ENCODE results near the gene SORCS2. TPM values are rescaled to one million over a fixed set of nuclear protein-coding genes. Genes with fewer than 3 reads are reported as not detected.

The SORCS2 gene
- total RNA-seq, 1 donor from 2014 or later = 13.8 TPM

DNA sequence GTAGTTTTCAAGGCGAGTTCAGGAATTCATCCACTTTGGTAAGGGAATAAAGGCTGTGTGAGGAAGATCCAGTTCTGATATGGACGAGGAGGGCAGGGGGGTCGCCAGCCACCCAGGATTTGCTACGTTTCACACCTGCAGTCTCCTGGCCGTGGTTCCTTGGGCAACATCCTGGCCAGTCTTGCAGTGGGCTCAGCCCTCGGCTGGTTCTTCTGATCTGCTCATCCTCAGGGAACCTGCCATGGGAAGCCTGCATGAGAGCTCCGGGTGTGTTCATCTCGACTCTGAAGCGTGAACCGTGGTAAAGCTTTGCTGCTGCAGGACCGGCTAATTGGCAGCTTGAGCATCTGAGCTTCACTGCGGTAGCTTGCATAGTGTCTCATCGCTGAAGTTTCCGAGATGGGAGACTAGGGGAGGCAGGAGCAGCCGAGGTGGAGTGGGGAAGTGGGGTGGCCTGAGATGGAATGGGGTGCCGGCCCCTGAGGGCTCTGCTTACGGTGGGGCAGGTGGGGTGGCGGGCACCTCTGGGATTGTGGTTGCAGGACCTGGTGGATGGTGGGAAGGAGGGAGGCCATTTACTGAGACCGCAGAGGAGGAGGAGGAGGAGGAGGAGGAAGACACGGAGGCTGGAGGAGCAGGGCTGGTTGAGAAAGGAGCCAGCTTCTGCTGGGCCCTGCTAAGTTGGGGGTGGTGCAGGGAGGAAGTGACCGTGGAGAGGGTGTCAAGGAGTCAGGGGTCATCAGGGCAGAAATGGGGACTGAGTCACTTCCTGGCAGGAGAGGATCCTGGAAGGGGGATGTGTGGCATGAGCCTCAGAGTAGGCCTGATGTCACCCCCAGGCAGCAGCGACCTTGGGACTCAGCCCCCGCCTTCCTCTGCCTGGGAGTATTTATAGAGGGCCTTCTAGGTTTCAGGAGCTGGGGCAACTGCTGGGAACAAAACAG, 455.5 kb downstream of the SORCS2 start:
- Histone ChIP-seq H3K4me3 (ENCODE audit: insufficient read depth, low read depth, low read length) (no peak overlapping the region), H3K79me2 (ENCODE audit: insufficient read depth, low read length) (no peaks in the 10 kb centered on the region), H4K20me1 (ENCODE audit: insufficient read depth, low read length) (no peaks in the 10 kb centered on the region), H3K4me2 (ENCODE audit: low read length) (peak overlapping the region; percentile 51), H2AFZ (ENCODE audit: low read depth, low read length) (no peak overlapping the region), H3K9me3 (ENCODE audit: insufficient read depth, low read depth, low read length) (peaks cover 10% of the 10 kb centered on the region), H3K36me3 (ENCODE audit: insufficient read depth, low read length) (no peaks in the 10 kb centered on the region), H3K4me1 (ENCODE audit: insufficient read depth, low read length) (peaks cover 59% of the 10 kb centered on the region), H3K27me3 (ENCODE audit: insufficient read depth, low read length) (no peaks in the 10 kb centered on the region), H3K27ac (ENCODE audit: low read depth, low read length) (peak overlapping the region; percentile 58), H3K9ac (ENCODE audit: low read length) (peak overlapping the region; percentile 1)
- peaks cover 31% of the 10 kb centered on the region for H3K27me3 Mint-ChIP-seq (ENCODE audit: low read depth, unreplicated experiment)
- H3K9me3 Mint-ChIP-seq (ENCODE audit: unreplicated experiment) = peaks cover 31% of the 10 kb centered on the region
- peaks cover 35% of the 10 kb centered on the region for H3K4me1 Mint-ChIP-seq (ENCODE audit: low read depth, unreplicated experiment)
- peak overlapping the region; percentile 58 for H3K27ac Mint-ChIP-seq (ENCODE audit: unreplicated experiment)
- TF ChIP-seq, protein P1, sequence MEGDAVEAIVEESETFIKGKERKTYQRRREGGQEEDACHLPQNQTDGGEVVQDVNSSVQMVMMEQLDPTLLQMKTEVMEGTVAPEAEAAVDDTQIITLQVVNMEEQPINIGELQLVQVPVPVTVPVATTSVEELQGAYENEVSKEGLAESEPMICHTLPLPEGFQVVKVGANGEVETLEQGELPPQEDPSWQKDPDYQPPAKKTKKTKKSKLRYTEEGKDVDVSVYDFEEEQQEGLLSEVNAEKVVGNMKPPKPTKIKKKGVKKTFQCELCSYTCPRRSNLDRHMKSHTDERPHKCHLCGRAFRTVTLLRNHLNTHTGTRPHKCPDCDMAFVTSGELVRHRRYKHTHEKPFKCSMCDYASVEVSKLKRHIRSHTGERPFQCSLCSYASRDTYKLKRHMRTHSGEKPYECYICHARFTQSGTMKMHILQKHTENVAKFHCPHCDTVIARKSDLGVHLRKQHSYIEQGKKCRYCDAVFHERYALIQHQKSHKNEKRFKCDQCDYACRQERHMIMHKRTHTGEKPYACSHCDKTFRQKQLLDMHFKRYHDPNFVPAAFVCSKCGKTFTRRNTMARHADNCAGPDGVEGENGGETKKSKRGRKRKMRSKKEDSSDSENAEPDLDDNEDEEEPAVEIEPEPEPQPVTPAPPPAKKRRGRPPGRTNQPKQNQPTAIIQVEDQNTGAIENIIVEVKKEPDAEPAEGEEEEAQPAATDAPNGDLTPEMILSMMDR (IDR thresholded peaks at IDR 0.05; ENCODE audit: insufficient read depth, low read depth, low read length) = no peak
- peak; percentile 57 for DNase-seq (ENCODE audit: low read depth)
- peaks cover 11% of the 10 kb centered on the region for H3K36me3 Mint-ChIP-seq (ENCODE audit: low read depth, unreplicated experiment)
- no peak for FAIRE-seq
- peak overlapping the region; percentile 57 for H3K4me3 Mint-ChIP-seq (ENCODE audit: unreplicated experiment)

DNA sequence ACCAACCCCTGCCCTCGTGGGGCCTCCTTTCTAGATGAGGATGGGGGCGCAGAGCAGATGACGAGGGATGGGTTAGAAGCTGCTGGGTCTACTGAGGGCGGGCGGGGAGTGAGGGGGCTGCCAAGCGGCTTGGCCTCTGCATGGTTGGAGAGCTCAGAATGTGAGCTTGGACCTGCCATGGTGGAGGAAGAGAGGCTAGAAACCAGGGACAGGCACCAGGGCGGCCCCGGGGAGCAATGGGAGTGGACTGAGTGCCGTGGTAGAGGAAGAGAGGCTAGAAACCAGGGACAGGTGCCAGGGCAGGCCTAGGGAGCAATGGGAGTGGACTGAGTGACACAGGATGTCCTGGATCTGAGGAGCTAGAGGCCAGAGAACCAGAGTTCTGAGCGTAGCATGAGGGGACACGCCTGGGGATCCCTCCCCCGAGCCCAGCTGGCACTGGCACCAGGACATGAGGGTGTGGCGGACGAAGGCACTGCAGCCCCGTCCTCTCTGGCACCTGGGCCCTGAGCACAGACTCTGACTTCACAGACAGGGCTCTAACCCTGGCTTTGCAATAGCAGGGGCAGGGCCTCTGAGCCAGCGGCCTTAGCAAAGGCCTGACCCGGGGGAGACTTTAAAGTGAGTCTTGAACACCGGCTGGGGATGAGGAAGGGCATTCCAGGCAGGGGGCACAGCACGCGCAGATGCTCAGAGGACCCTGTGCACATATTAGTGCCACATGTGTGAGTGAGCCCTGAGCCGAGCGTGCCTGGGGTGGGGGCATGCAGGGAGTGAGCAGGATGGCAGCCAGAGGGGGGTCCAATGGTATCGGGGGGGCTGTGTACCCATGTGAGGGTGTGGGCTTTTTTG, 456.4 kb downstream of the SORCS2 start:
- Histone ChIP-seq H4K20me1 (ENCODE audit: insufficient read depth, low read length) (no peaks in the 10 kb centered on the region), H3K36me3 (ENCODE audit: insufficient read depth, low read length) (no peaks in the 10 kb centered on the region), H3K4me1 (ENCODE audit: insufficient read depth, low read length) (peaks cover 58% of the 10 kb centered on the region), H3K9ac (ENCODE audit: low read length) (no peak overlapping the region), H3K79me2 (ENCODE audit: insufficient read depth, low read length) (no peaks in the 10 kb centered on the region), H3K4me2 (ENCODE audit: low read length) (peak overlapping the region; percentile 11), H3K27me3 (ENCODE audit: insufficient read depth, low read length) (no peaks in the 10 kb centered on the region), H3K4me3 (ENCODE audit: insufficient read depth, low read depth, low read length) (no peak overlapping the region), H3K27ac (ENCODE audit: low read depth, low read length) (peak overlapping the region; percentile 58), H3K9me3 (ENCODE audit: insufficient read depth, low read depth, low read length) (peaks cover 10% of the 10 kb centered on the region), H2AFZ (ENCODE audit: low read depth, low read length) (no peak overlapping the region)
- H3K4me1 Mint-ChIP-seq (ENCODE audit: low read depth, unreplicated experiment) = peaks cover 35% of the 10 kb centered on the region
- TF ChIP-seq, protein P1 (IDR thresholded peaks at IDR 0.05; ENCODE audit: insufficient read depth, low read depth, low read length) = no peak
- TF ChIP-seq EZH2 (IDR thresholded peaks at IDR 0.05; ENCODE audit: insufficient read depth, low read length) = no peak
- DNase-seq (ENCODE audit: low read depth) (no peak), FAIRE-seq (no peak)
- peaks cover 25% of the 10 kb centered on the region for H3K9me3 Mint-ChIP-seq (ENCODE audit: unreplicated experiment)
- peaks cover 11% of the 10 kb centered on the region for H3K36me3 Mint-ChIP-seq (ENCODE audit: low read depth, unreplicated experiment)
- no peak overlapping the region for H3K4me3 Mint-ChIP-seq (ENCODE audit: unreplicated experiment)
- H3K27me3 Mint-ChIP-seq (ENCODE audit: low read depth, unreplicated experiment) = peaks cover 24% of the 10 kb centered on the region
- H3K27ac Mint-ChIP-seq (ENCODE audit: unreplicated experiment) = no peak overlapping the region

All from astrocyte (in vitro differentiated cells and primary cell).